Measurements from ENCODE around the gene RNF8.
"Not testable (repeated sequence)": the region's sequence is repeated elsewhere in the genome, so short reads cannot be mapped to it uniquely, and the experiment has no call there.

Gene RNF8

DNA sequence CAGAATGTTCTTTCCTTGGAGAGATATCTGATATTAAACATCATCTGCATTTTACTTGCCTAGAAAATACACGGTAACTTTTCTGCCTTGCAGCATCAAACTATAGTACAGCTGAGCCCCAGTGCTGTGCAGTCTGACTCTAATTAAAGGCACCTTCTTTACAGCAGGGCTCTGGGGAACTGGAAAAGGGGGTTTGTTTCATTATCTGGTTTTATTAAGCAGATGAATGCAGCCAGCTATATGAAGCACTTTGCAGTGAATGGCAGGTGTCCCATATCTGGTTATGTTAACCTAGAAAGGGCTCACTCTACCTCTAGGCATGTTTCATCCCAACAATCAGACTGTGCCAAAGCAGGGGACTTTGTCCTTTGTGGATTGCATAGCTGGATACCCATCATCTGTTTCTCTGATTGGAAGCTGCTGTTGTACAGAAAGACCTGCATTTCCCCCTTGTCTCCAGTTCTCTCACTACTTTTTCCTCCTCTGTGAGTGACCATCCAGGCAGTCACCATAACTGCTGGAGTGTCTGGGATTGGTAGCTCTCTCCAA is 39.7 kb downstream of the RNF8 start:
- TF ChIP-seq, protein P1, sequence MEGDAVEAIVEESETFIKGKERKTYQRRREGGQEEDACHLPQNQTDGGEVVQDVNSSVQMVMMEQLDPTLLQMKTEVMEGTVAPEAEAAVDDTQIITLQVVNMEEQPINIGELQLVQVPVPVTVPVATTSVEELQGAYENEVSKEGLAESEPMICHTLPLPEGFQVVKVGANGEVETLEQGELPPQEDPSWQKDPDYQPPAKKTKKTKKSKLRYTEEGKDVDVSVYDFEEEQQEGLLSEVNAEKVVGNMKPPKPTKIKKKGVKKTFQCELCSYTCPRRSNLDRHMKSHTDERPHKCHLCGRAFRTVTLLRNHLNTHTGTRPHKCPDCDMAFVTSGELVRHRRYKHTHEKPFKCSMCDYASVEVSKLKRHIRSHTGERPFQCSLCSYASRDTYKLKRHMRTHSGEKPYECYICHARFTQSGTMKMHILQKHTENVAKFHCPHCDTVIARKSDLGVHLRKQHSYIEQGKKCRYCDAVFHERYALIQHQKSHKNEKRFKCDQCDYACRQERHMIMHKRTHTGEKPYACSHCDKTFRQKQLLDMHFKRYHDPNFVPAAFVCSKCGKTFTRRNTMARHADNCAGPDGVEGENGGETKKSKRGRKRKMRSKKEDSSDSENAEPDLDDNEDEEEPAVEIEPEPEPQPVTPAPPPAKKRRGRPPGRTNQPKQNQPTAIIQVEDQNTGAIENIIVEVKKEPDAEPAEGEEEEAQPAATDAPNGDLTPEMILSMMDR (IDR thresholded peaks at IDR 0.05; ENCODE audit: extremely low read depth, missing control alignments): no peak
- DNase-seq (ENCODE audit: low spot score): no peak

DNA sequence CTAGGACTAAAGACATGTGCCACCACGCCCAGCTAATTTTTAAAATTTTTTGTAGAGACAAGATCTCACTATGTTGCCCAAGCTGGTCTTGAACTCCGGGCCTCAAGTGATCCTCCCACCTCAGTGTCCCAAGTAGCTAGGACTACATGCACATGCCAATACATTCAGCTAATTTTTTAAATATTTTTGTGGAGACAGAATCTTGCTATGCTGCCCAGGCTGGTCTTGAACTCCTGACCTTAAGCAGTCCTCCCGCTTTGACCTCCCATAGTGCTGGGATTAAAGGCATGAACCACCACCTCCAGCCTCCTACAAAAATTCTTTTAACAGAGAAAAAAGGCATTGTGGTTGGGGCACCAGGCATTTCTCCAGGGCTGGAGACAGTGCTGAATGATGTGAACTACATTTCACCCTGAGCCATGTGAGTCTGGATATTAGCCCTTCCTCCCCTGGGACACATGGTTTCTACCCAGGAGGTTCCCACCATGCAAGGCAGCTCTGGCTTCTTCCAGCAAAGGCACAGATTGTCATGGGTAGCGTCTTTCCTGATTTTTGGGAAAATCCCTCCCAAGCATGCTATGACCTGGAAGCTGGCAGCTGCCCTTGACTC is 42.9 kb downstream of the RNF8 start:
- no peak for DNase-seq (ENCODE audit: low spot score)
- TF ChIP-seq, protein P1 (IDR thresholded peaks at IDR 0.05; ENCODE audit: extremely low read depth, missing control alignments): no peak

DNA sequence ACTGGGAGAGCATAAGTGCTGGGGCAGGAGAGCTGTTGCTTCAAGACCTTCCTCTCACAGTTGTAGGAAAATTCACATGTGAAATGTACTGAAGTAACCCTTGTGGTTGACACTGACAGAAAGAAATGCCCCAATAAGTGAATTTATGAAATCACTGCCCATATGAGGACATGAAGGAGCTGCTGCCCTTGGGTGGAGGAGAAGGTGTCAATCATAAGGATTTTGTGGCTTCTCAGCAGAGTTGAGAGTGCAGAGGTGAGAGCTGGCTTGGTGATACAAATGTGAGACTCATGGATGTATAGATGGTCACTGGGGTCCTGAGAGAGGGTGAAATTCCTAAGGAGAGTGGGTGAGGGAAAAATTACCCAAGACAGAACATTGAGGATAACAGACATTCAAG is 45.3 kb downstream of the RNF8 start:
- TF ChIP-seq, protein P1 (IDR thresholded peaks at IDR 0.05; ENCODE audit: extremely low read depth, missing control alignments): no peak
- DNase-seq (ENCODE audit: low spot score): no peak

DNA sequence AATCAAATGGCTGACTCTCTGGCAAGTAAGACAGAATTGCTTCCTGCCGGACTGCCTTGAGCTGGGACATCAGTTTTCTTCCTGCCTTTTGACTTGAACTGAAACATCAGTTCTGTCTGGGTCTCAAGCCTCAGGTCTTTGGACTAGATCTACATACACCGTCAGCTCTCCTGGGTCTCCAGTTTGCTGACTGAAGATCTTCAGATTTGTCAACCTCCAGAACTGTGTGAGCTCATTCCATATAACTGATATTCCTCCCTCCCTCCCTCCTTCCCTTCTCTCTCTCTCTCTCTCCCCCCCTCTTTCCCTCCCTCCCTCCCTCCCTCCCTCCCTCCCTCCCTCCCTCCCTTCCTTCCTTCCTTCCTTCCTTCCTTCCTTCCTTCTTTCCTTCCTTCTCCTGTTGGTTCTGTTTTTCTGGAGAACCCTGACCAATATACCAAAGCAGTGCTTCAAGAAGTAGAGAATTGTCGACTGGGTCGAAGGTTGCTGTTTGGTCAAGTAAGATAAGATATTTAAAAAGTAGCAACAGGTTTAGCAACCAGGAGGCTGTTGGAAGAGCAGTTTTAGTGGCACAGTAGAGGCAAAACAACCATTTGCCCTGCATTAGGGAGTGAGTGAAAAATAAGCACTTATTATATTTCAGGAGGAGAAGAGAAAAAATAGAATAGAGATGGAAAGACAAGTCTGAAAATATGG is 46.2 kb downstream of the RNF8 start:
- DNase-seq (ENCODE audit: low spot score): no peak
- TF ChIP-seq, protein P1 (IDR thresholded peaks at IDR 0.05; ENCODE audit: extremely low read depth, missing control alignments): no peak

DNA sequence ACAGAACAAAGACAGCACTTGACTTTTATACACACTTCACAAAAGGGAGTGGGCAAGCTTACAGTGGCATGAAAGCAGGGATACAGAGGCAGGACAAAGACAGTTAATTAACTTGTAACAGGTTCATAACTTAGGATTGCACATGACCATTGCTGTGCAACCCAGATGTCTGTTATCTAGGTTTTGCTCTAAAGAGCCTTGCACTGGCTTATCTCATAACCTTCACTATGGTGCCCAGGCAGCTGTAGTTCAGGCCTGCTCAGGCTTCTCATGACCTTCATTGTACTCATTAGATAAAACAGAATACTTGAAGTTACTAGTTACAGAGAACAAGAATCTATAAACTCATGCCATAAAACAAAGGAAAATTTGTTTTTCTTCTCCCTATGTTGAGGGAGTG is 47.9 kb downstream of the RNF8 start:
- DNase-seq (ENCODE audit: low spot score): not testable (repeated sequence)

DNA sequence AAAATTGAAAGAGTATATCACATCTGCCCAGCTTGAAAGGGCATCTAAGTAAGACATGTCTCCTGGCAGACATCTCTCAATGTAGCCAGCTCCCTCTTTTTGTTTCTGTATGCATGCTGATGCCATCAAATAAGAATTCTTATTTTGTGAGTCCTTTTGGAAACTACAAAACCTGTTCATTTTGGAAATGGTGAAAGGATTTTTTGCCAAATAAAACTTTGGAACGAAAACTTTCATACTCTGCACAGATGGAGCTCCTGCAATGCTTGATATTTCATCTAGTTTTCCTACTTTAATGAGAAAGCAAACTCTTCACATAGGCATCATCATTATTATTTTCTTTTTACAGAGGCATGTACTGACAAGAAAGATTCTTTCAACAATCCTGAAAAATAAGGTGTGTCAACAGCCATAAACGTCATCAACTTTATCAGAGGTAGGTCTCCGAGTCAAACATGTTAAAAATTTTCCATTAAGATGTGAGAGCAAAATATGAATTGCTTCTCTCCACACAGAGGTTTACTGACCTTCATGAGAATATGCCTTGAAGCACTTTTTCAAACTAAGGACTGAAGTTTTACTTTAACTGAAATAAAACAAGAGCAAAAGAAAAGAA is 53.1 kb downstream of the RNF8 start:
- DNase-seq (ENCODE audit: low spot score): no peak
- TF ChIP-seq, protein P1 (IDR thresholded peaks at IDR 0.05; ENCODE audit: extremely low read depth, missing control alignments): no peak

DNA sequence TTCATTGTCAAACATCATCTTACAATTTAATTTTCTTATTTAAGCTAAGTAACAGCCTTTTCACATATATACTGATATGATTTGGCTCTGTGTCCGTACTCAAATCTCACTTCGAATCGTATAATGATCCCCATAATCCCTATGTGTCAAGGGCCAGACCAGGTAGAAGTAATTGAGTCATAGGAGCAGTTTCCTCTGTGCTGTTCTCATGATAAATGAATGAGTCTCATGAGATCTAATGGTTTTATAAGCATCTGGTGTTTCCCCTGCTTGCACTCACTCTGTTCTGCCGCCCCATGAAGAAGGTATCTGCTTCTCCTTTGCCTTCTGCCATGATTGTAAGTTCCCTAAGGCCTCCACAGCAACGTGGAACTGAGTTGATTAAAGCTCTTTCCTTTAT is 54.2 kb downstream of the RNF8 start:
- DNase-seq (ENCODE audit: low spot score): no peak
- TF ChIP-seq, protein P1 (IDR thresholded peaks at IDR 0.05; ENCODE audit: extremely low read depth, missing control alignments): no peak

Measured in GM20000 (cell line).